Fibroblast of skin of left quadriceps (primary cell): ENCODE results near the gene BRD1.
"Not testable (repeated sequence)": the region's sequence is repeated elsewhere in the genome, so short reads cannot be mapped to it uniquely, and the experiment has no call there.

ENCODE experiments used
- DNase-seq, 2 experiments: peaks; one replicate each; pipeline ENCODE4 v3.0.0-alpha.2; 2013; ENCODE audit warnings: low read depth in 2 of 2

The BRD1 gene

DNA sequence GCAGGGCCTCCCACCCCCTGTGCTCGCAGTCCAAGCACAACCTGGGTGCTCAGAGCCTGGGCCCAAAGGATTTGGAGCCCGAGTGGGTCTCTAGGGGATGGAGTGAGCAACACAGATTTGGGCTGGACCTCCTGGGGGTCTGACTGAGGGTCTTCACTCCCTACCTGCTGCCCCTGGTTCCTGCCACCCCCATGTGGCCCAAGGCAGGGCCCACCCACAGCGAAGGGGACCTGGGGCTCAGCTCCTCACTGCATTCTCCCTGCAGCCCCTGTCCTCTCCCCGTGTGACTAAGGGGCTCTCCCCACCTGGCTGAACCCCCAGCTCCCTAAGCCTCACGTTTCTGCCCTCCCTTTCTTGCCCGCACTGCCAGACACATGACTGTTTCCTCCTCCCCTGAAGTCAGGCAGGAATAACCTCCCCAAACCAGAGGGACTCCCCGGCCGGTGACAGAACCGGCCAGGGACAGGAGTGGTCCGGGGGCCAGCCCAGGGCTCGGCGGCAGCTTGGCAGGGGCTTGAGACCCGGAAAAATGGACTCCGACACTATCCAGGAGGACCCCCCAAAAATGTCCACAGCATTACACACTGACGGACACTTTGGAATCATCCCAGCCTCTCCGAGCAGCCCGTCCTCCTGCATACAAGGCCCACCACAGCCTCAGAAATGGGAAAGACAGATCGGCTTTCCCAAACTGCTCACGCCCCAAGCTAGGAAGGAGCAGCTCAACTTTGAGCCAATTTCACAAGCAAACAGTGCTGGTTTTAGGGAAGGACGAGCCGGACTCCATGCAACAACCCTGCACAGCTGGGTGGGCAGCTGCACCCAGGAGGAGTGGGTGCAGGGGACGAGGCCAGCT lies 57.8 kb downstream of the BRD1 start:
- DNase-seq: no peak

DNA sequence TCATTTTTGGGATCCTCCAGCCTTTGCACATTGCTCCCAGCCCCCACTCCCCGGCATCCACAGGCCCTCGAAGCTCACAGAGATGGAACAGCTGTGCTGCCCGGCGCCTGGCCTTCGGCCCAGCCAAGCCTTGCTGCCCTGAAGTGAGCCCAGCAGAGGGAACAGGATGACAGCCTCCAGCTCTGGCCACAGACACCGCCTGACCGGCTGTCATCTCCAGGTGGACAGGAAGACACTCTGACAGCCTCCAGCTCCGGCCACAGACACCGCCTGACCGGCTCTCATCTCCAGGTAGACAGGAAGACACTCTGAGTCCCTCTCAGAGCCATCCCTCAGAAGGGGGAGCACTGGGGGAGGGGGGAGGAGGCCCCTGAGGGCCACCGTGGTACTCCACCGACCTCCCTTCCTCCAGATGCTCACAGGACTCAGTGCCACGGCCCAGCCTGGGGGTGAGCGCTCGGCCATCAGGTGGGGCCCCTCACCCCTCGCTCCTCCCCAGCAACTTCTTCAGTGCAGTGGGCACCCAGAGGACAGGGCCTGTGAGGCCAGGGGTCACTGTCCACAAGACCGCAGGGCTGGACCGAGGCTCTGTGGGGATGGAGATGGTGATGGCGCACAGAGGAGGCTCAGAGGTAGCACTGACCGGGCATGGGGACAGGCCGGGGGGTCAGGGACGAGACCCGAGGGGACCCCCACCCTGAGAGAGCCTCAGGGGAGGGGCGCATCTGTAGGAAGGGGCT lies 58.6 kb downstream of the BRD1 start:
- DNase-seq: no peak

DNA sequence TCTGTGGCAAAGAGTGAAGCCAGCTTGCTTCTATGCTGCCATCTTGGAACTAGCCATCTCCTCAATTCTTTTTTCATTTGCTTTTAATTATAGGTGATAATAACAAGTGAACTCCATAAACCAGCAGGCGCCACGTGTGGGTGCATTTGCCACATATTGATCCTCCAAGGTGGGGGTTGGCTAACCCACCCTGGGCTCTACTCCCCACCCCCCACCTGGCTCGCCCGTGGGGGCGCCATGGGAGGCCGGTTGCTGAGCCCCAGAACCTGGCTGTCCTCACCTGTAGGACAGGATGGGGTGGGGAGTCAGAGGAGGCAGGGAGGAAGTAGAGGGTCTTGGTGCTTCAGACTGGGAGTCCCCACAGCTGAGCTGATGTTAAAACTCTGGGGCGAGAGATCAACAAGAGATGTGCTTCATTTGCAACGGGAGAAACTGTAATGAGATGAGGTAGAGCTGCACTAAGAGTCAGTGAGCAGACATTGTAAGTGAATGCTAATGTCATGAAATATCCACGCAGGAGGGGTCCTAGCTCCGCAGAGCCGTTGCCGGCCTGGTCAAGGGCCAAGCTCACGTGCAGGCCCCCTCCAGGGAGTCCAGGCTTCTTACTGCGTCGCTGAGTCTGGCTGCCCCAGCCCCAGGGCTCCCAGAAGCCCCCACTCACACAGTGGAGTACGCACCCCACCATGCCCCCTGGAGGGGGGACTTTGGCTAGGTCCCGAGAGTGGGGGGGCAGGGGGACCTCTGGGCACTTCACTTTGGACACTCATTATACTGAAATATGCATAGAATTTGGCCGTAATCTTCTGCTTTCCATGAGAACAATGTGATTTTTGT lies 59.4 kb downstream of the BRD1 start:
- no peak for DNase-seq

DNA sequence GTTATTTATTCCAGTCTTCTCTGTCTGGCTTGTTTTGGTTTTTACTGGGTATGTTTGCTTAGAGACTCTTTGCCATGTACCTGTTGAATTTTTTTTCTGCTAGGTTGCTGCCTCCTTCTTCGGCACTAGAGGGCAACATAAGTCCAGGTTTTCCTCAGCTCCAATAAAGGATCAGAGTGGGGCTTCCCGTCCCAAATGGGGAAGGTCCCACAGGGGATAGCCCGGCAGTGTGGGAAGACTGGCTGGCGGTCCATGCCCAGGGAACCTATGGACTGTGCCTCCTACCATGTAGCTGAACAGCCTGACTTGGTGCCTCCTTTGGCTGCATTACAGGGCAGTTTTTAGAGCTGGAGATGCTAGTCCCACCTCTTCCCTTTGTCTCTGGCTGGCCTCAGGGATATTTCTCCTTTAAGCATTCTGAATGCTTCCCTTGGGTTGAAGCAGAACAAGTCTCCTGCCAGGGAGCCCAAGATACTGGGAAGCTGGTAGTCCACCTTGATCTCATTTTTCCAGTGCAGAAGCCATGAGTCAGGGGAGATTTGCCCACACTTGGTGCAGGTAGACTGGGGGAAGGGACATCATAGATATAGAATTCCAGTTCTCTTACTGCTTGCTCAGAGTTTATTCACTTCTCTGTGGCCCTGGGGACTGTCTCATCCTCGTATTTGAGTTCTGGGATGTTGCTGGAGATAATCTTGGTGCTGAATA lies 60.2 kb downstream of the BRD1 start:
- DNase-seq: peak in 1 of 2 experiments; percentile 15

DNA sequence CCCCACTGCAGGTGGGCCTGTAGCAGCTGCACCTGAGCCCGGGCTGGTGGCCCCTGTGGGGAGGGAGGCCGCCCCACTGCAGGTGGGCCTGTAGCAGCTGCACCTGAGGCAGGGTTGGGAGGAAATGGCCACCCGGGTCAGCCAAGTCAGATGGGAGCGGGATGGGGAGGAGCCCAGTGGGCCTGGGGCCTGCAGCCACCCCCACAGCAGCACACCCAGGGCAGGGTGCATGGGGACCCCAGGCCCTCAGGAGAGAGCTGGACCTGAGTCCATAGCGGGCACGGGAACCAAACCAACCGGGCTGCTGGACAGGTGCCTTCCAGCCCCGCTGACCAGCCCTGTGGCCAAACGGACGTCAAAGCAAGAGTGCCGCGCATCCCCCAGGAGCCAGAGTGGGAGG lies 61.7 kb downstream of the BRD1 start:
- no peak for DNase-seq

DNA sequence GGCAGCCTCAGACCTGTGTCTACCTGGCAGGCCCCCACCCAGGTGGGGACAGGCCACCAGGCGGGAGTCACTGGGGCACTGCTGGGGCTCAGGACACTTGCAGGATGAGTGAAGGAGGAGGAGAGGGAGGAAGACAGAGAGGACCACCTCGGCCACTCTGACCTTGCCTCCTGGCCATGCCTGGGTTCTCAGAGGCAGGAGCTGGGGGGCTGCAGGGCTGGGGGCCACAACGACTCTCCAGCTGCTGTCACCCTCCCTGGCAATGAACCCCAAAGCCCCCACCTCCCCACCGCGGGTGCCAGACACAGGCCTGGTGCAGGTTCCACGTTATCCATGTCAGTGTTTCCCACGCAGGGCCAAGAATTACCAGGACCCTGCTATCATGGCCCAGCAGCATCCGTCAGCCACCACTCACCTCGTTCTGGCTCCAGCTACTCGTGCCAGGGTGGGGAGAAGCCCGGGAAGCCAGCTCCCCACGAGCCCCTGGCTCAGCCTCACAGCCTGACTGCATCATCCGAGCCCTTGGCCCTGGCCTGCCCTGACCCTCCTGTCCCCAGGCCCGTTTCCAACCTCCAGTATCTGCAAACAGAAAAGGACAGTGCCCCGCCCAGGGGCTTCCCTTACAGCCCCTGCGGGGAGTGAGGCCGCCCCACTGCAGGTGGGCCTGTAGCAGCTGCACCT lies 62.4 kb downstream of the BRD1 start:
- DNase-seq: no peak

DNA sequence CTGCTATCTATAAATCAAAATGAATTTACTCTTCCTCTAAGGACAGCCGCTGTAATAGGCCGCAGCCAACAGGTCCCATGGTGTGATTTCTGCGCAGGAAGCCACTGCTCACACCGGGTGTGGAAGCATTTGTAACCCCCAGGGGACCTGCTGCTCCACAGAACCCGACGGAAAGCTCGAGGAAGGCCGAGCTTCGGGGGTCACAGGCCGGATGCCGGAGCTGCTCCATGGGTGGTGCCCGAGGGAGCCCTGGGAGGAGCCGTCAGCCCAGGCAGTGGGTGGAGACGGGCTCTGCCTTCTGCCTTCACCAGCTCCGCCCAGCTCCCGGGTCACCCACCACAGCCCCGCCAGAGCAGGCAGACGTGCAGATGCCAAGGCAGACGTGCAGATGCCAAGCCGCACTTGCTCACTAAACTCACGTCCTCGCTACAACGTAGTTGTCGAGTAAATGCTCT lies 63.5 kb downstream of the BRD1 start:
- DNase-seq: peak; percentile 17 to 21

DNA sequence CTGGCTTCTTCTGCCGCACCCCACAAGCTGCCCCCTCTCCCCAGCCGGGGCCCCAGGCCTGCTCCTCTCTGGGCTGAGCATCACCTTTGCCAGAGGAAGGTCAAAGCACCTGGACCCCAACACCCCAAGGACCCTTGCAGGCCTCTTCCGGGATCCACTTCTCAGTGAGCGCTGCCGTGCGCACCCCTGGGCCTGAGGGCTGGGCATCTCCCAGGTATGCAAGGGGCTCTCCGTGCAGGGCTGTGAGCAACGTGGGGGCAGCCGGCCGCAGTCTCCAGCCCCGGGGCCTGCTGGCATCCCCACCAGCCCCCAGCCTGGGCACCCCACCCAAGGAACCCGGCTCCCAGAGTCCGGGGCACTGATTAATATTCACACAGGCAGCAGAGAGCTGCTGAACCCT lies 64.0 kb downstream of the BRD1 start:
- DNase-seq: no peak

DNA sequence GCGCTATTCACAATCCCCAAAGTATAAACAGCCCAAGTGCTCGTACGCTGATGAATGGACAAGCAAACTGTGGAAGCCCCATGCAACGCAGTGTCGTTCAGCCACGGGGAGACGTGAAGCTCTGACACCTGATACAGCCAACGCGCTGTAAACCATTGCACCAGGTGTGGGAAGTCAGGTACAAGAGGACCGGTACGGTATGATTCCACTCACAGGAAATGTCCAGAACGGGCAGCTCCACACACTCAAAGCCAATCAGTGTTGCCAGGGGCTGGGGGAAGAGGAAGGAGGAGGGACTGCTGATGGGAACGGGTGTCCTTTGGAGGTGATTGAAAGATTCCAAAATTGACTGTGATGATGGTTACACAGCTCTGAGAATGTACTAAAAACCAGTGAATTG lies 64.5 kb downstream of the BRD1 start:
- DNase-seq: no peak

DNA sequence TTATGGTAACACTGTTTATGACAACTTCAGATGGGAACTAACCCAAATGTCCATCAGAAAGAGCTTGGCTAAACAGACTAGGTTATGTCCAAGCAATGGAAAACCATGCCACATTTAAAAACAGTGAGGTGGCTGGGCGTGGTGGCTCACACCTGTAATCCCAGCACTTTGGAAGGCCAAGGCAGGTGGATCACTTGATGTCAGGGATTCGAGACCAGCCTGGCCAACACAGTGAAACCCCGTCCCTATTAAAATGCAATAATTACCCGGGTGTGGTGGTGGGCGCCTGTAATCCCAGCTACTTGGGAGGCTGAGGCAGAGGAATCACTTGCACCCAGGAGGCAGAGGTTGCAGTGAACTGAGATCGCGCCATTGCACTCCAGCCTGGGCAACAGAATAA lies 65.1 kb downstream of the BRD1 start:
- not testable (repeated sequence) for DNase-seq

DNA sequence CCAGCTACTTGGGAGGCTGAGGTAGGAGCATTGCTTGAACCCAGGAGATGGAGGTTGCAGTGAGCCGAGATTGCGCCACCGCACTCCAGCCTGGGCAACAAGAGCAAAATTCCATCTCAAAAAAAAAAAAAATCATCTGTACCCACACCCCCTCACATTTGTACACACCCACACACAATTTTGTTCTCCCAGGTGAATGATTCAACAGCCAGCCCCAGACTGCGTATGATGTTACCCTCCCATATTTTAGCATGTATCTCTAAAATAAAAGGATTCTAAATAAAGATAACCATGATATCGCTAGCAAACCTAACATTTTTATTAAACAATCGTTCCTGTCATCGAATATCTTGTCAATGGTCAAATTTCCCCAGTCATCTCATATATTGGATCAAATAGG lies 65.8 kb downstream of the BRD1 start:
- DNase-seq: no peak

DNA sequence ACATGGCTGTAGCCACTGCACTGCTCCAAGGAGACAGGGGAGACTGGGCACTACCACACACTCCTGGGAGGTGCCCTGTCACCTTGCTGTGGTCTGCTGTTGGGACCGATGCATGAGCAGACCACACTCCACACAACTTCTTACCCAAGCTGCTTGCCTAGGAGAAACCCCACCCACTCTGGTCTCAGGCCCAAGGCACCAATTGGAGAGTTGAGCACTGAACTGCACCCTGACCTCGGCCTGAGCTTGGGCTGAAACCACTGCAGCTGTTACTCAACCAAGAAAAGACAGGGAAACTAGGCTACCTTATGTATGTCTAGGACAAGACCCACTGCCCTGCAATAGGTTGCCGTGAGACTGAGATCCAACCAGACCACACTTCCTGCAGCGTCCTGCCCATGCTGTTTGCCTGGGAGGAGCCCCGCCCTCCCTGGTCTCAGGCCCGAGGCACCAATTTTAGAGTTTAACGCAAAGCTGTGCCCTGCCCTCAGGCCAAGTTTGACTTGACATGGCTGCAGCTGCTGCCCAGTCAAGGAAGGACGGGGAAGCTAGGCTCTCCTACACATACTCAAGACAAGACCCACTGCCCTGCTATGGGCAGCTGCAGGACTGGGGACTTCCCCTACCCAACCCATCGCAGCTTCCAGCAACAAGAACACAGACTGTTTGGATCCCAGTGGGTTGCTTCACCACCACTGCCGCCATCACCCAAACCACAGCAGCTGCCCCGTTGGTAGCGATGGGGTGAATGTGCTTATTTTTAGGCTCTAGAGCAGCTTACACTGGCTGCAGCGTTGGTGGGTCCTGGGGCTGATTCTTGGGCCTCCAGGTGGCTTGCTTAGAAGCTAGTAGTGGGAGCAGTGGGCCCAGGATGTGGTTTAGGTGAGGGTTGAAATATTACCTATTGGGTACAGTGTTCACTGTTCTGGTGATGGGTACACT lies 66.8 kb downstream of the BRD1 start:
- no peak for DNase-seq

DNA sequence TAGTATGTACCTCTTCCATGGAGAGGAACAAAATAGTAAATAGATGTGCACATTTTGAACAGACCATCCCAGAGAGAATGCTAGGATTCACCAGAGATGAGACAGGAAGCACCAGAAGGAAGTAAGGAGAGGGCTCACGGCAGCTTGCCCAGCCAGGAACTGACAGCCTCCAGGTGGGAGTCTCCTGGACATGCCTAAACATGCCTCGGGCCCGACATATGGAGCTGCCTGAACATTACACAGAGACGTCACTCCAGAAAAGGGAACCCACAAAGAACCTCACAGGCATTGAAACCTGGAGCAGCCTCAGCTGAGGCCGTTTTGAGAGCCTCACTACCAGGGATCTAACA lies 67.4 kb downstream of the BRD1 start:
- no peak for DNase-seq

DNA sequence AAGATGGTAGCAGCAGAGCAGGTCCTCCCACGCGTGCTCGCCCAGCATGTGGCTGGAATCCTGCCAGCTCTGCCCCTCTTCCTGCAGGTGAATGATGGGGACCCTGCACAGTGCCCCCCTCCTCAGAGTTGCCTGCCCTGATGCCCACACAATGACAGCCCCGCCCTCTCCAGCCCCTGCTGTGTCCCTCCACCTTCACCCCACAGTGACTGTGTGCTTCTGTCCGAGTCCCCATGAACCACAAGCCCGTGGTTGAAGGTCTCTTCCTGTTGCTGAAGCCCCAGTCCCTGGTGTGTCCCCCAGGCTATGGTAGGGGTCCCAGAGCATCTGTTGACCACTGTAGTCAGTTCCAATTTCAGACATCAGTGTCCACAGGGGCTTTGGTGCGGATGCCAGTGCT lies 71.0 kb downstream of the BRD1 start:
- DNase-seq: no peak

DNA sequence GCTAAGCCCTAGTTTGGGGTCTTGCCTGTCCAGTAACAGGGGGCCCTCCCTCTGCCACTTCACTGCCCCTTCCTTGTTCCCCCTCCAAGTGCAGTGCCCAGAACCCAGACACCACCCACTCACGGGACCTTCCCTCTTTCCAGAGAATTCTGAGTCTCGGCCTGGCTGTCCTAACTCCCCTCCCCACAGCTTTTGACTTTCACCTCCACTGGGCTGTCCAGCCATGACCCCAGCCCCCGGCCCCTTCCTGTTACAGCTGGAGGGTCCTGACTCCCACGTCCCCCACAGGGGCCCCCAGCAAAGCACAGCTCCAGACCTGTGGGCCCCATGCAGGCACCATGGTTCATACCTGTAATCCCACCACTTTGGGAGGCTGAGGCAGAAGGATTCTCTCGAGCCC lies 71.5 kb downstream of the BRD1 start:
- no peak for DNase-seq

DNA sequence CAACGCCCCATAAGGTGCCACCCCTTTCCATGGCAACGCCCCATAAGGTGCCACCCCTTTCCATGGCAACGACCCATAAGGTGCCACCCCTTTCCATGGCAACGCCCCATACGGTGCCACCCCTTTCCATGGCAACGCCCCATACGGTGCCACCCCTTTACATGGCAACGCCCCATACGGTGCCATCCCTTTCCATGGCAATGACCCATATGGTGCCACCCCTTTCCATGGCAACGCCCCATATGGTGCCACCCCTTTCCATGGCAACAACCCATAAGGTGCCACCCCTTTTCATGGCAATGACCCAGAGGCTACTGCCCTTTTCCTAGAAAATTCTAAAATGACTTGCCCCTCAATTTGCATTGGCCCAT lies 72.1 kb downstream of the BRD1 start:
- DNase-seq: no peak

DNA sequence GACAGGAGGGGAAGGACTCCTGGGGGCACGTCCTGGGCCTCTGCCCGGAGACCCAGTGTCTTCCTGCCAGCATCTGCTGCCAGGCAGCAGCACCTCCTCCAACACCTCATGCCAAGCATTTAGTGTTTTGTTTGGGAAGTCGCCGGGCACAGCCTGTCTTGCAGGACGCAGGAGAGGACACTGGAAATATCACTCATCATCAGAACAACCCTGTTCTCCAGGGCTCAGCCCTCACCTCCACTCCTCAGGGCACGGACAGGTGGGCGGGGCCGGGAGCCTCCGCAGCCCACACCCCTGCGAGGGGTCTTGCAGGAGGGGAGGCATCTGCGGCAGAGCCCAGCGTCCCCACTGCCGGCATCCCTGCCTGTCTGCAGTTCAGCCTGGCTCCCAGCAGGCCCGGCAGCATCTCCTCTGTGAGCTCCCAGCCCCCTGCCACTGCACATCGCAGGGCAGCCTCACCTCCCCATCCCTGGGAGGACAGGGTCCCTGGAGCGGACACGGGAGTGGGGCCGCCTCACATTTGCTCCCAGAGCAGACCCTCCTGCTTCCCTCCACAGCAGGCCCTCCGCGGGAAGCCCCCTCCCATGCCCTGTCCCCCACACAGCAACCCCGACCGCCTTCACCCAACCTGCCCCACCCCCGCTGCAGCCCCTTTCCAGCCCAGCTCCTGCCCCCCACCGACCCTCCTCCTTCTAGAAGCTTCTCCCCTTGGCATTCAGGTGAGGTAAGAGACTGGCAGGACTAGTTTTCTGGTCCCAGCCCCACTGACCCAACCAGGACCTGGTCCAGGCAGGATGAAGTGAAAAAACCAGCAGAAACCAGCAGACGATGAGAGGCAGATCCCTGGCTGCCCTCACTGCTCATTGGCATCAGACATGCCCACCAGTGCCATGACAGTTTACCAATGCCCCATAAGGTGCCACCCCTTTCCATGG lies 72.7 kb downstream of the BRD1 start:
- no peak for DNase-seq

DNA sequence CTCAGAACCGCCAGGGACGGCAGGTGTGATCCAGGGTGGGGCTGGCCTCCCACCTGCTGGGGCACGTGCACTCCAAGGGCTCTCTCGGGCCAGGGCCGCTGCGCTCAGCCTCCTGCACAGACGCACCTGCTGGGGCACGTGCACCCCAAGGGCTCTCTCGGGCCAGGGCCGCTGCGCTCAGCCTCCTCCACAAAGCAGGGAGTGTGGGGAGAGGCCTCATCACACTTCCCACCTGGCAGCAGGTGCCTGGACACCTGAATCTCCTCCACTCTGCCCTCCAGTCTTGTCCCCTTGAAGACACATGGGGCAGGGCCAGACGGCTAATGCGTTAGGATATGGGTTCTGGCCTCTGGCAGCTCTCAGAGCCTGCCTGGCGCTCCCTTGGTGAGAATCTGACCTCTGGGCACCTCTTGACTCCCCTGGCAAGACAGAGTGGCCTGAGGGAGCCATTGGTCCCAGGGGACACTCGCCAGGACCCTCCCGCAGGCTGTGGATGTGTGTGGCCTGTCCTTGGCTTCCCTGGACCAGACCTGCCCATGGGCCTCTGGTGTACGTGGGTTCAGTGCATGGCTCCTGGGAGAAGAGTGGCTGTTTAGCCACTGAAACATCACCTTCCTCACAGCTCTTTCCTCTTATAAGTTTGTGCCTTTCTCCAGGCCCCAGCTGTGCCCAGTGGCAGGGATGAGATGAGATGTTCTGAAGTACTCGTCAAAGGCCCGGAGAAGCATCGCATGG lies 73.5 kb downstream of the BRD1 start:
- DNase-seq: no peak
